Motor neuron (in vitro differentiated cells): ENCODE data around the gene AKR7A3. TPM values are rescaled to one million over a fixed set of nuclear protein-coding genes. Genes with fewer than 3 reads are reported as not detected.
A peak's percentile ranks its signal among the peaks of the same experiment; 100 is the strongest.
"Not testable (repeated sequence)": the region's sequence is repeated elsewhere in the genome, so short reads cannot be mapped to it uniquely, and the experiment has no call there.

Experiments used
- ATAC-seq, 8 experiments: fragments of 200-7000 bp; cut with Tn5 transposase; replicated peaks in 6 of 8; 2 replicates each; pipeline ENCODE4 v1.8.0; 2021; ENCODE audit warnings: mild to moderate bottlenecking in 8 of 8, moderate library complexity in 8 of 8
- H3K27ac ChIP-seq, 2 donors: fragments of 250-450 bp; sonication (Bioruptor Pico); 2 replicates each; pipeline ENCODE4 v1.9.0; 2021; ENCODE audit warnings: antibody characterized with exemption in 2 of 2, mild to moderate bottlenecking in 2 of 2, moderate library complexity in 1 of 2
- H3K4me1 ChIP-seq, 2 donors: fragments of 250-450 bp; sonication (Bioruptor Pico); replicated peaks in 1 of 2; 2 replicates each; pipeline ENCODE4 v1.6.1; 2021; ENCODE audit warnings: antibody characterized with exemption in 2 of 2, mild to moderate bottlenecking in 2 of 2, moderate library complexity in 1 of 2
- H3K4me3 ChIP-seq, 5 donors: fragments of 250-450 bp; sonication (Bioruptor Pico); 2 replicates each; pipeline ENCODE4 v1.9.0; 2021; ENCODE audit warnings: antibody characterized with exemption in 5 of 5, mild to moderate bottlenecking in 5 of 5, moderate library complexity in 4 of 5
- WGBS, 10 experiments: fragments of 450-650 bp; shearing (Covaris generic); methylation state at CpG; one replicate each; pipeline ENCODE4 v1.0.0; 2022; 5-methylcytosine and 5-hydroxymethylcytosine counted together
- in situ Hi-C, 9 experiments: fragments of 400-800 bp; cut with MboI; loops; one replicate each; pipeline ENCODE4 v1.15.0; 2021; ENCODE audit warnings: low sequenced_read_pairs in 9 of 9, low pct_unique_long_range_greater_than_20kb in 2 of 9; ENCODE audit not compliant: unreplicated experiment in 9 of 9
- total RNA-seq, 8 experiments: library from RNA; unstranded; fragments of 300-600 nt; gene quantifications; 2 replicates each; pipeline versions ENCODE4 v1.2.3 to v1.2.4, GENCODE V29; 2022

AKR7A3 gene
- total RNA-seq, 8 experiments from 2014 or later: 0.43 to 1.2 (median 0.84) TPM

GRCh38 chr1:19306941-19307340 lies 18.4 kb upstream of the AKR7A3 start:
- in situ Hi-C loops: loop anchor here in 1 of 9 experiments (10.0 kb wide), 1 partner anchor 52 kb away; the partner anchor contains the start of genes EMC1 and MRTO4
- WGBS, 10 experiments: 80% methylated on average over 1 of the region's 6 CpGs; no CpG with 5 or more reads in 9 of the 10 experiments
- H3K4me1 ChIP-seq: peaks cover 6 to 7% of the 10 kb centered on the region in 2 donors
- no peak for ATAC-seq
- H3K27ac ChIP-seq: no peak overlapping the region
- no peak overlapping the region for H3K4me3 ChIP-seq

GRCh38 chr1:19305880-19306279 lies 17.3 kb upstream of the AKR7A3 start:
- H3K4me1 ChIP-seq: peaks cover 4 to 5% of the 10 kb centered on the region in 2 donors
- ATAC-seq: peak in 1 of 8 experiments; percentile 20
- 83 to 100% (median 91%) methylated on average over 1 to 6 of the region's 11 CpGs; no CpG with 5 or more reads in 4 of the 10 experiments for WGBS, 10 experiments
- in situ Hi-C loops: loop anchor here in 1 of 9 experiments (10.0 kb wide), 1 partner anchor 51 kb away; the partner anchor contains the start of genes EMC1 and MRTO4
- H3K4me3 ChIP-seq: no peak overlapping the region
- H3K27ac ChIP-seq: no peak overlapping the region

GRCh38 chr1:19304081-19304480 lies 15.5 kb upstream of the AKR7A3 start:
- in situ Hi-C loops: loop anchor here in 1 of 9 experiments (10.0 kb wide), 1 partner anchor 49 kb away; the partner anchor contains the start of genes EMC1 and MRTO4
- 80 to 95% (median 87%) methylated on average over 1 to 4 of the region's 10 CpGs; no CpG with 5 or more reads in 6 of the 10 experiments for WGBS, 10 experiments
- ATAC-seq, H3K4me1 ChIP-seq, H3K4me3 ChIP-seq, H3K27ac ChIP-seq: not testable (repeated sequence)

GRCh38 chr1:19300211-19300610 lies 11.6 kb upstream of the AKR7A3 start:
- in situ Hi-C loops: loop anchor here in 1 of 9 experiments (10.0 kb wide), 1 partner anchor 45 kb away; the partner anchor contains the start of genes EMC1 and MRTO4
- no peak for ATAC-seq
- Histone ChIP-seq H3K27ac (no peak overlapping the region), H3K4me3 (no peak overlapping the region), H3K4me1 (no peaks in the 10 kb centered on the region)
- WGBS, 10 experiments: 83 to 100% (median 100%) methylated on average over 2 of the region's 2 CpGs; no CpG with 5 or more reads in 7 of the 10 experiments

- no peak for ATAC-seq
- in situ Hi-C loops: no loop called here
- Histone ChIP-seq H3K4me1 (no peaks in the 10 kb centered on the region), H3K4me3 (no peak overlapping the region), H3K27ac (no peak overlapping the region)
- WGBS, 10 experiments: 71 to 100% (median 83%) methylated on average over 1 to 2 of the region's 2 CpGs; no CpG with 5 or more reads in 5 of the 10 experiments
Observed at GRCh38 chr1:19294638-19295037, 6.1 kb upstream of the AKR7A3 start.

- H3K27ac ChIP-seq: no peak overlapping the region
- in situ Hi-C loops: no loop called here
- no peak overlapping the region for H3K4me3 ChIP-seq
- ATAC-seq: peak in 2 of 8 experiments; percentile 8 to 39
- 17 to 100% (median 61%) methylated on average over 1 to 2 of the region's 2 CpGs for WGBS, 10 experiments
- H3K4me1 ChIP-seq: no peaks in the 10 kb centered on the region
Observed at GRCh38 chr1:19289244-19289643, 674 bp upstream of the AKR7A3 start.

- Histone ChIP-seq H3K27ac (no peak overlapping the region), H3K4me1 (no peaks in the 10 kb centered on the region), H3K4me3 (no peak overlapping the region)
- 90 to 100% (median 98%) methylated on average over 1 to 12 of the region's 13 CpGs; no CpG with 5 or more reads in 3 of the 10 experiments for WGBS, 10 experiments
- ATAC-seq: no peak
- in situ Hi-C loops: no loop called here
Observed at GRCh38 chr1:19287436-19288185, 959 bp downstream of the AKR7A3 start.

GRCh38 chr1:19285807-19286206 lies 2.8 kb downstream of the AKR7A3 start:
- WGBS, 10 experiments: 20% methylated on average over 1 of the region's 3 CpGs; no CpG with 5 or more reads in 9 of the 10 experiments
- H3K4me3 ChIP-seq, in situ Hi-C loops, H3K27ac ChIP-seq, H3K4me1 ChIP-seq, ATAC-seq: not testable (repeated sequence)

- 100% methylated on average over 1 of the region's 3 CpGs; no CpG with 5 or more reads in 9 of the 10 experiments for WGBS, 10 experiments
- H3K4me3 ChIP-seq, H3K27ac ChIP-seq, H3K4me1 ChIP-seq, in situ Hi-C loops, ATAC-seq: not testable (repeated sequence)
Observed at GRCh38 chr1:19285366-19285765, 3.2 kb downstream of the AKR7A3 start.

GRCh38 chr1:19284881-19285280 lies 3.7 kb downstream of the AKR7A3 start:
- ATAC-seq: no peak
- Histone ChIP-seq H3K4me3 (no peak overlapping the region), H3K4me1 (no peaks in the 10 kb centered on the region), H3K27ac (no peak overlapping the region)
- in situ Hi-C loops: no loop called here
- 80 to 100% (median 87%) methylated on average over 1 to 7 of the region's 8 CpGs; no CpG with 5 or more reads in 1 of the 10 experiments for WGBS, 10 experiments

GRCh38 chr1:19283891-19284290 lies 4.7 kb downstream of the AKR7A3 start:
- Histone ChIP-seq H3K27ac (no peak overlapping the region), H3K4me3 (no peak overlapping the region), H3K4me1 (no peaks in the 10 kb centered on the region)
- in situ Hi-C loops: no loop called here
- no peak for ATAC-seq
- WGBS, 10 experiments: 86 to 100% (median 94%) methylated on average over 1 to 9 of the region's 9 CpGs; no CpG with 5 or more reads in 4 of the 10 experiments

- 90 to 100% (median 92%) methylated on average over 2 to 5 of the region's 5 CpGs; no CpG with 5 or more reads in 2 of the 10 experiments for WGBS, 10 experiments
Observed at GRCh38 chr1:19274636-19275035, 13.9 kb downstream of the AKR7A3 start.

GRCh38 chr1:19273844-19274531 lies 14.6 kb downstream of the AKR7A3 start:
- H3K4me3 ChIP-seq, in situ Hi-C loops, H3K27ac ChIP-seq, H3K4me1 ChIP-seq: not testable (repeated sequence)
- 20 to 100% (median 54%) methylated on average over 1 to 11 of the region's 66 CpGs; no CpG with 5 or more reads in 6 of the 10 experiments for WGBS, 10 experiments
- ATAC-seq: peak in 6 of 8 experiments; percentile 12 to 62 (median 40)

More at GRCh38 chr1:19274636-19275035, 13.9 kb downstream of the AKR7A3 start:
- Histone ChIP-seq H3K4me3 (no peak overlapping the region), H3K27ac (no peak overlapping the region), H3K4me1 (no peaks in the 10 kb centered on the region)
- no peak for ATAC-seq
- in situ Hi-C loops: no loop called here
